IPS-NIHi7 (cell line): ENCODE measurements around the gene RHCE.
A peak's percentile ranks its signal among the peaks of the same experiment; 100 is the strongest.
"Not testable (repeated sequence)": the region's sequence is repeated elsewhere in the genome, so short reads cannot be mapped to it uniquely, and the experiment has no call there.

Experiments used
- DNase-seq: peaks from one replicate; pipeline ENCODE4 v3.0.0; 2012; ENCODE audit warnings: mixed read lengths; ENCODE audit errors: extremely low spot score

RHCE gene

GRCh38 chr1:25342846-25343245, 77.8 kb downstream of the RHCE start:
- DNase-seq: no peak

GRCh38 chr1:25341746-25342145, 78.9 kb downstream of the RHCE start:
- no peak for DNase-seq

GRCh38 chr1:25338986-25339385, 81.6 kb downstream of the RHCE start:
- no peak for DNase-seq

- DNase-seq: peak; percentile 92
Measured at GRCh38 chr1:25338188-25338981, 82.2 kb downstream of the RHCE start, which contains the start of gene TMEM50A. Gene TMEM50A, plus strand, starts transcription at chr1:25338334. Its CDS starts 2,153 bp downstream, at chr1:25340487.

- not testable (repeated sequence) for DNase-seq
Measured at GRCh38 chr1:25337483-25338187, 83.0 kb downstream of the RHCE start.

GRCh38 chr1:25336922-25337354, 83.7 kb downstream of the RHCE start:
- DNase-seq: peak; percentile 1

- DNase-seq: not testable (repeated sequence)
Measured at GRCh38 chr1:25329950-25330349, 90.7 kb downstream of the RHCE start.

GRCh38 chr1:25329336-25329735, 91.3 kb downstream of the RHCE start:
- DNase-seq: not testable (repeated sequence)

GRCh38 chr1:25328791-25329185, 91.8 kb downstream of the RHCE start:
- DNase-seq: not testable (repeated sequence)

- not testable (repeated sequence) for DNase-seq
Measured at GRCh38 chr1:25327864-25328790, 92.5 kb downstream of the RHCE start.

- DNase-seq: not testable (repeated sequence)
Measured at GRCh38 chr1:25324407-25324806, 96.2 kb downstream of the RHCE start.

- not testable (repeated sequence) for DNase-seq
Measured at GRCh38 chr1:25322127-25322526, 98.5 kb downstream of the RHCE start.

- DNase-seq: not testable (repeated sequence)
Measured at GRCh38 chr1:25320314-25320938, 100.2 kb downstream of the RHCE start.

GRCh38 chr1:25312806-25313470, 107.7 kb downstream of the RHCE start:
- not testable (repeated sequence) for DNase-seq
